D341Med (cell line): ENCODE results near the gene CATSPER1.
A peak's percentile ranks its signal among the peaks of the same experiment; 100 is the strongest.

Experiments used
- DNase-seq: peaks from one replicate; pipeline ENCODE4 v3.0.0; 2012; ENCODE audit warnings: low spot score

CATSPER1 gene

GRCh38 chr11:66002648-66003225, 23.5 kb downstream of the CATSPER1 start:
- peak; percentile 87 for DNase-seq

- peak; percentile 89 for DNase-seq
Measured at GRCh38 chr11:66001942-66002647, 24.2 kb downstream of the CATSPER1 start, which contains the start of the genes BANF1 and EIF1AD. Gene BANF1, plus strand, starts transcription at chr11:66002503. Its CDS starts 748 bp downstream, at chr11:66003251. Gene EIF1AD, minus strand, starts transcription at chr11:66002157. Its CDS starts 1,768 bp downstream, at chr11:66000389.

- DNase-seq: no peak
Measured at GRCh38 chr11:65997286-65997685, 29.0 kb downstream of the CATSPER1 start.

GRCh38 chr11:65992056-65992455, 34.2 kb downstream of the CATSPER1 start:
- peak; percentile 68 for DNase-seq

- DNase-seq: peak; percentile 84
Measured at GRCh38 chr11:65988791-65989592, 37.3 kb downstream of the CATSPER1 start.

- DNase-seq: no peak
Measured at GRCh38 chr11:65987336-65987735, 38.9 kb downstream of the CATSPER1 start.

GRCh38 chr11:65983589-65983987, 42.7 kb downstream of the CATSPER1 start:
- DNase-seq: no peak

GRCh38 chr11:65982824-65983588, 43.3 kb downstream of the CATSPER1 start:
- no peak for DNase-seq

- DNase-seq: no peak
Measured at GRCh38 chr11:65981972-65982823, 44.1 kb downstream of the CATSPER1 start.

- no peak for DNase-seq
Measured at GRCh38 chr11:65981101-65981740, 45.1 kb downstream of the CATSPER1 start.

- no peak for DNase-seq
Measured at GRCh38 chr11:65979261-65979759, 47.0 kb downstream of the CATSPER1 start.

GRCh38 chr11:65978391-65979238, 47.7 kb downstream of the CATSPER1 start:
- no peak for DNase-seq

GRCh38 chr11:65977621-65978390, 48.5 kb downstream of the CATSPER1 start:
- no peak for DNase-seq

- DNase-seq: no peak
Measured at GRCh38 chr11:65976216-65977176, 49.8 kb downstream of the CATSPER1 start.

GRCh38 chr11:65975771-65976170, 50.5 kb downstream of the CATSPER1 start:
- DNase-seq: no peak

GRCh38 chr11:65973439-65974110, 52.7 kb downstream of the CATSPER1 start:
- DNase-seq: peak; percentile 11

GRCh38 chr11:65972116-65972515, 54.2 kb downstream of the CATSPER1 start:
- no peak for DNase-seq
